ENCODE data around the gene KLHL22.

DNA sequence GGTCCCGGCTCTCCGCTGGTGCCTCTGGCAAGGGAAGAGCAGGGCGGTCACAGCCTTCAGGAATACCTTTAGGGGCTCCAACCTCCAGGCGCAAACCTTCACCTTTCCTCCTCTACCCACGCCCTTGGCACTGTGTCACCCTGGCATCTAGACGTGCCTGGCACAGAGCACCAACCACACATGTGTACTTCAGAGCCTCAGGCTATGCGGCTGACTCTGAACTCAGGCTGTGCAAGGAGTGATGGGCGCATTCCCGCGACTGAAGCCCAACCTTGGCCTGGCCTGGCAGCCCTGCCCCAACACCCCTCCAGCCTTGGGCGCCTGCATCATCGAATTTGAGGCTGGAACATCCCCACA lies 69.4 kb downstream of the KLHL22 start:
- TF ChIP-seq, protein P1, sequence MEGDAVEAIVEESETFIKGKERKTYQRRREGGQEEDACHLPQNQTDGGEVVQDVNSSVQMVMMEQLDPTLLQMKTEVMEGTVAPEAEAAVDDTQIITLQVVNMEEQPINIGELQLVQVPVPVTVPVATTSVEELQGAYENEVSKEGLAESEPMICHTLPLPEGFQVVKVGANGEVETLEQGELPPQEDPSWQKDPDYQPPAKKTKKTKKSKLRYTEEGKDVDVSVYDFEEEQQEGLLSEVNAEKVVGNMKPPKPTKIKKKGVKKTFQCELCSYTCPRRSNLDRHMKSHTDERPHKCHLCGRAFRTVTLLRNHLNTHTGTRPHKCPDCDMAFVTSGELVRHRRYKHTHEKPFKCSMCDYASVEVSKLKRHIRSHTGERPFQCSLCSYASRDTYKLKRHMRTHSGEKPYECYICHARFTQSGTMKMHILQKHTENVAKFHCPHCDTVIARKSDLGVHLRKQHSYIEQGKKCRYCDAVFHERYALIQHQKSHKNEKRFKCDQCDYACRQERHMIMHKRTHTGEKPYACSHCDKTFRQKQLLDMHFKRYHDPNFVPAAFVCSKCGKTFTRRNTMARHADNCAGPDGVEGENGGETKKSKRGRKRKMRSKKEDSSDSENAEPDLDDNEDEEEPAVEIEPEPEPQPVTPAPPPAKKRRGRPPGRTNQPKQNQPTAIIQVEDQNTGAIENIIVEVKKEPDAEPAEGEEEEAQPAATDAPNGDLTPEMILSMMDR (IDR thresholded peaks at IDR 0.05), result no peak
- TF ChIP-seq POLR2A (IDR thresholded peaks at IDR 0.05) (no peak), POLR2AphosphoS5 (IDR thresholded peaks at IDR 0.05) (no peak), EP300 (IDR thresholded peaks at IDR 0.05) (no peak)
